Esophagus squamous epithelium (tissue), 5 donors: ENCODE measurements around the gene SYT1. TPM values are rescaled to one million over a fixed set of nuclear protein-coding genes. Genes with fewer than 3 reads are reported as not detected.

Source experiments
- DNase-seq: peaks from one replicate; lab custom pipeline; 2025; lab: John Stamatoyannopoulos, UW
- H3K27ac ChIP-seq, 4 donors: fragments of 200-600 bp; sonication (generic); one replicate each; pipeline ENCODE4 v1.5.1; 2016 to 2019; ENCODE audit warnings: mild to moderate bottlenecking in 1 of 4
- H3K27me3 ChIP-seq, 4 donors: fragments of 200-600 bp; sonication (generic); 1 replicate in 3 of 4; 2 replicates in 1 of 4; pipeline versions ENCODE4 v1.5.1 to v1.6.0; 2017 to 2021; ENCODE audit warnings: antibody characterized with exemption in 1 of 4
- H3K36me3 ChIP-seq, 3 donors: fragments of 200-600 bp; sonication (generic); one replicate each; pipeline ENCODE4 v1.5.1; 2016 to 2019
- H3K4me1 ChIP-seq, 3 donors: fragments of 200-600 bp; sonication (generic); one replicate each; pipeline ENCODE4 v1.5.1; 2017 to 2019
- H3K4me3 ChIP-seq, 4 donors: fragments of 200-600 bp; sonication (generic); 1 replicate in 3 of 4; 2 replicates in 1 of 4; pipeline ENCODE4 v1.5.1; 2016 to 2019; ENCODE audit warnings: mild to moderate bottlenecking in 2 of 4, moderate library complexity in 1 of 4
- H3K9me3 ChIP-seq, 3 donors: fragments of 200-600 bp; sonication (generic); one replicate each; pipeline ENCODE4 v1.5.1; 2016 to 2019
- CTCF ChIP-seq, 6 experiments: fragments of 450-650 bp in 4 of 6; fragments of 200-600 bp in 2 of 6; sonication (generic) in 2 of 6; IDR thresholded peaks; one replicate each; pipeline ENCODE4 v1.5.1; 2016 to 2019; ENCODE audit warnings: antibody characterized with exemption in 6 of 6, mild to moderate bottlenecking in 4 of 6, moderate library complexity in 4 of 6
- POLR2A ChIP-seq, 4 donors: fragments of 450-650 bp; IDR thresholded peaks; one replicate each; pipeline ENCODE4 v1.6.1; 2017; ENCODE audit warnings: antibody characterized with exemption in 4 of 4, mild to moderate bottlenecking in 4 of 4, moderate library complexity in 3 of 4
- WGBS, 2 donors: methylation state at CpG; one replicate each; pipeline ENCODE4 v1.1.5; 2018; 5-methylcytosine and 5-hydroxymethylcytosine counted together
- intact Hi-C: fragments of 100-400 bp; cut with DNase I; formaldehyde crosslinking; loops from one replicate; pipeline ENCODE4 v1.15.0; 2022
- total RNA-seq, 4 donors: library from RNA; depleted of rRNA; stranded (reverse); fragments of >200 nt; gene quantifications; one replicate each; pipeline ENCODE4 v1.1.0, GENCODE V29; 2016
- donor health status: DM: yes; HTN: yes; CAD: no.

The SYT1 gene
- total RNA-seq, 4 donors from 2014 or later: 0.26 to 2.7 TPM; not detected in 2

- Histone ChIP-seq H3K9me3 (no peaks in the 10 kb centered on the region), H3K4me1 (peaks cover 3 to 56% (median 14%) of the 10 kb centered on the region in 3 donors), H3K27me3 (no peaks in the 10 kb centered on the region), H3K4me3 (no peak overlapping the region), H3K36me3 (no peaks in the 10 kb centered on the region), H3K27ac (peak overlapping the region in 3 of 4 donors; percentile 13 to 50 (median 23))
- DNase-seq: no peak
- intact Hi-C loops: no loop called here
- WGBS, 2 donors: 42 to 58% methylated on average over 3 of the region's 3 CpGs
- TF ChIP-seq POLR2A (IDR thresholded peaks at IDR 0.05) (no peak), CTCF (IDR thresholded peaks at IDR 0.05) (no peak)
Measured at GRCh38 chr12:79408689-79409088, 544.1 kb downstream of the SYT1 start.

- TF ChIP-seq CTCF (IDR thresholded peaks at IDR 0.05): no peak
- TF ChIP-seq POLR2A (IDR thresholded peaks at IDR 0.05): no peak
Measured at GRCh38 chr12:79409562-79409961, 545.0 kb downstream of the SYT1 start.

GRCh38 chr12:79411791-79412190 lies 547.2 kb downstream of the SYT1 start:
- intact Hi-C loops: no loop called here
- Histone ChIP-seq H3K4me1 (peaks cover 3 to 86% (median 29%) of the 10 kb centered on the region in 3 donors), H3K9me3 (no peaks in the 10 kb centered on the region), H3K27me3 (no peaks in the 10 kb centered on the region), H3K36me3 (no peaks in the 10 kb centered on the region), H3K27ac (peak overlapping the region in 3 of 4 donors; percentile 17 to 41 (median 18)), H3K4me3 (no peak overlapping the region)
- 20 to 41% methylated on average over 3 of the region's 3 CpGs for WGBS, 2 donors
- TF ChIP-seq POLR2A (IDR thresholded peaks at IDR 0.05): no peak
- TF ChIP-seq CTCF (IDR thresholded peaks at IDR 0.05): no peak
- DNase-seq: no peak

More at GRCh38 chr12:79409562-79409961, 545.0 kb downstream of the SYT1 start:
- no peak overlapping the region for H3K4me3 ChIP-seq
- peak overlapping the region in 3 of 4 donors; percentile 38 to 61 (median 50) for H3K27ac ChIP-seq
- peaks cover 3 to 65% (median 22%) of the 10 kb centered on the region in 3 donors for H3K4me1 ChIP-seq
- H3K36me3 ChIP-seq: no peaks in the 10 kb centered on the region
- intact Hi-C loops: no loop called here
- no peaks in the 10 kb centered on the region for H3K9me3 ChIP-seq
- H3K27me3 ChIP-seq: no peaks in the 10 kb centered on the region
- WGBS, 2 donors: 8 to 20% methylated on average over 2 of the region's 2 CpGs
- DNase-seq: no peak

GRCh38 chr12:79413796-79414195 lies 549.2 kb downstream of the SYT1 start:
- H3K27ac ChIP-seq: peak overlapping the region in 2 of 4 donors; percentile 4 to 60
- peaks cover 3 to 82% (median 26%) of the 10 kb centered on the region in 3 donors for H3K4me1 ChIP-seq
- H3K36me3 ChIP-seq: no peaks in the 10 kb centered on the region
- no peak for TF ChIP-seq POLR2A (IDR thresholded peaks at IDR 0.05)
- no peak for TF ChIP-seq CTCF (IDR thresholded peaks at IDR 0.05)
- no peaks in the 10 kb centered on the region for H3K9me3 ChIP-seq
- no peak overlapping the region for H3K4me3 ChIP-seq
- no peaks in the 10 kb centered on the region for H3K27me3 ChIP-seq
- intact Hi-C loops: no loop called here
- no peak for DNase-seq

GRCh38 chr12:79414252-79414651 lies 549.7 kb downstream of the SYT1 start:
- TF ChIP-seq CTCF (IDR thresholded peaks at IDR 0.05) (no peak), POLR2A (IDR thresholded peaks at IDR 0.05) (no peak)
- WGBS, 2 donors: 44 to 53% methylated on average over 2 of the region's 2 CpGs
- Histone ChIP-seq H3K4me1 (peaks cover 3 to 77% (median 26%) of the 10 kb centered on the region in 3 donors), H3K27ac (peak overlapping the region in 3 of 4 donors; percentile 49 to 61 (median 60)), H3K9me3 (no peaks in the 10 kb centered on the region), H3K4me3 (no peak overlapping the region), H3K36me3 (no peaks in the 10 kb centered on the region), H3K27me3 (no peaks in the 10 kb centered on the region)
- no peak for DNase-seq
- intact Hi-C loops: no loop called here
